A549 (cell line): ENCODE measurements around the gene LMBR1L.

ENCODE experiments used
- CEBPB ChIP-seq, 2 experiments: fragments of >200 bp in 1 of 2; sonication (Bioruptor Twin) in 1 of 2; formaldehyde crosslinking in 1 of 2; IDR thresholded peaks; 2 replicates each; pipeline ENCODE4 v1.6.1; 2012 to 2016
- CHD4 ChIP-seq: fragments of 200-600 bp; sonication (generic); IDR thresholded peaks from 2 replicates; pipeline ENCODE4 v1.6.1; 2016; ENCODE audit warnings: antibody characterized with exemption, mild to moderate bottlenecking, borderline replicate concordance
- EP300 ChIP-seq, 2 experiments: fragments of >200 bp; sonication (Bioruptor Twin); formaldehyde crosslinking; IDR thresholded peaks; 2 replicates in 1 of 2; 3 replicates in 1 of 2; pipeline ENCODE4 v1.6.1; 2016 to 2017
- FOSL2 ChIP-seq, 2 experiments: fragments of 450-650 bp in 1 of 2; fragments of >200 bp in 1 of 2; sonication (Bioruptor Twin) in 1 of 2; formaldehyde crosslinking; IDR thresholded peaks; 2 replicates each; pipeline versions ENCODE4 v1.5.0 to v1.6.1; 2016 to 2020; ENCODE audit warnings: mild to moderate bottlenecking in 1 of 2, moderate library complexity in 1 of 2
- JUNB ChIP-seq: fragments of >200 bp; sonication (Bioruptor Twin); formaldehyde crosslinking; IDR thresholded peaks from 2 replicates; pipeline ENCODE4 v1.6.1; 2016
- KDM1A ChIP-seq: fragments of 200-600 bp; sonication (generic); IDR thresholded peaks from 2 replicates; pipeline ENCODE4 v1.6.1; 2016; ENCODE audit warnings: low read depth, mild to moderate bottlenecking
- KDM5A ChIP-seq: fragments of 200-600 bp; sonication (generic); IDR thresholded peaks from 2 replicates; pipeline ENCODE4 v1.6.1; 2016; ENCODE audit warnings: antibody characterized with exemption, mild to moderate bottlenecking
- POLR2A ChIP-seq: IDR thresholded peaks from 2 replicates; pipeline ENCODE4 v1.6.1; 2012; ENCODE audit warnings: mild to moderate bottlenecking, low read length
- POLR2AphosphoS2 ChIP-seq: conservative IDR thresholded peaks from 2 replicates; pipeline ENCODE4 v1.6.1; 2012; ENCODE audit warnings: low read length, improper control_type of control experiment, inconsistent platforms
- RAD21 ChIP-seq, 2 experiments: fragments of >200 bp in 1 of 2; sonication (Bioruptor Twin) in 1 of 2; formaldehyde crosslinking in 1 of 2; IDR thresholded peaks in 1 of 2; conservative IDR thresholded peaks in 1 of 2; 2 replicates in 1 of 2; 3 replicates in 1 of 2; pipeline ENCODE4 v1.6.1; 2012 to 2018; ENCODE audit warnings: inconsistent platforms in 1 of 2
- RFX5 ChIP-seq: fragments of 450-650 bp; IDR thresholded peaks from 2 replicates; pipeline ENCODE4 v1.7.1; 2014; ENCODE audit warnings: antibody characterized with exemption, mild to moderate bottlenecking, moderate library complexity
- TF ChIP-seq, protein P1 (sequence below): fragments of >200 bp; sonication (Bioruptor Twin); formaldehyde crosslinking; IDR thresholded peaks from 3 replicates; pipeline ENCODE4 v1.5.1; 2016
- TF ChIP-seq, protein P2 (sequence below): fragments of >200 bp; sonication (Bioruptor Twin); formaldehyde crosslinking; IDR thresholded peaks from 3 replicates; pipeline ENCODE4 v1.6.1; 2016

DNA sequence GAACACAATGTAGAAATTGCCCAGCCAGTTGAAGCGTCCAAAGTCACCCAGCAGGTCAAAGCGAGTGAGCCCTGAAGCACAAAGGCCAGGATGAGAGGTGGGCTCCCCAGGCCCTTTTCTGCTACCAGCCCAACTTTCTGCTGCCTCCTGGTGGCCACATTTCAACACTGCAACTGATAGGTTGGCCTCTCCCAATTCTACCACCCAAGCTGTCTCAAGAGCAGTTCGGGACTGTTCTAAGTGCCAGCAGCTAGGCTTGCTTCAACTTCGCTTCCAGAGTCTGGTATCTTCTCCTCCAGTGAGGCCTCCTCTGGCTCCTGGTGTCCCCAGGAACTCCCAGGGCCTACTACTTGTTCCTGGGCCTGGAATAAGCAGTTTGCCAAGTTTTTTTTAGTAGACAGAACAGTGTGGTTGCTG, 12.6 kb downstream of the LMBR1L start:
- TF ChIP-seq POLR2A (no peak), EP300 (IDR thresholded peaks at IDR 0.05) (no peak), POLR2AphosphoS2 (no peak), KDM5A (no peak), RAD21 (conservative IDR thresholded peaks at IDR 0.05 in 1 of 2, IDR thresholded peaks at IDR 0.05 in 1 of 2) (peak; percentile 36 to 49; a peak in 4 of 5 replicates), CHD4 (no peak), RFX5 (no peak), FOSL2 (IDR thresholded peaks at IDR 0.05) (no peak), FOSL2 (CRISPR knock-in tag; IDR thresholded peaks at IDR 0.05) (no peak), CEBPB (IDR thresholded peaks at IDR 0.05) (no peak), KDM1A (no peak), JUNB (no peak)
- TF ChIP-seq, protein P1, sequence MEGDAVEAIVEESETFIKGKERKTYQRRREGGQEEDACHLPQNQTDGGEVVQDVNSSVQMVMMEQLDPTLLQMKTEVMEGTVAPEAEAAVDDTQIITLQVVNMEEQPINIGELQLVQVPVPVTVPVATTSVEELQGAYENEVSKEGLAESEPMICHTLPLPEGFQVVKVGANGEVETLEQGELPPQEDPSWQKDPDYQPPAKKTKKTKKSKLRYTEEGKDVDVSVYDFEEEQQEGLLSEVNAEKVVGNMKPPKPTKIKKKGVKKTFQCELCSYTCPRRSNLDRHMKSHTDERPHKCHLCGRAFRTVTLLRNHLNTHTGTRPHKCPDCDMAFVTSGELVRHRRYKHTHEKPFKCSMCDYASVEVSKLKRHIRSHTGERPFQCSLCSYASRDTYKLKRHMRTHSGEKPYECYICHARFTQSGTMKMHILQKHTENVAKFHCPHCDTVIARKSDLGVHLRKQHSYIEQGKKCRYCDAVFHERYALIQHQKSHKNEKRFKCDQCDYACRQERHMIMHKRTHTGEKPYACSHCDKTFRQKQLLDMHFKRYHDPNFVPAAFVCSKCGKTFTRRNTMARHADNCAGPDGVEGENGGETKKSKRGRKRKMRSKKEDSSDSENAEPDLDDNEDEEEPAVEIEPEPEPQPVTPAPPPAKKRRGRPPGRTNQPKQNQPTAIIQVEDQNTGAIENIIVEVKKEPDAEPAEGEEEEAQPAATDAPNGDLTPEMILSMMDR, result peak; percentile 69
- TF ChIP-seq, protein P2, sequence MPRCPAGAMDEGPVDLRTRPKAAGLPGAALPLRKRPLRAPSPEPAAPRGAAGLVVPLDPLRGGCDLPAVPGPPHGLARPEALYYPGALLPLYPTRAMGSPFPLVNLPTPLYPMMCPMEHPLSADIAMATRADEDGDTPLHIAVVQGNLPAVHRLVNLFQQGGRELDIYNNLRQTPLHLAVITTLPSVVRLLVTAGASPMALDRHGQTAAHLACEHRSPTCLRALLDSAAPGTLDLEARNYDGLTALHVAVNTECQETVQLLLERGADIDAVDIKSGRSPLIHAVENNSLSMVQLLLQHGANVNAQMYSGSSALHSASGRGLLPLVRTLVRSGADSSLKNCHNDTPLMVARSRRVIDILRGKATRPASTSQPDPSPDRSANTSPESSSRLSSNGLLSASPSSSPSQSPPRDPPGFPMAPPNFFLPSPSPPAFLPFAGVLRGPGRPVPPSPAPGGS, result no peak
